ENCODE data around the gene HCCS. TPM values are rescaled to one million over a fixed set of nuclear protein-coding genes. Genes with fewer than 3 reads are reported as not detected.
"Not testable (repeated sequence)": the region's sequence is repeated elsewhere in the genome, so short reads cannot be mapped to it uniquely, and the experiment has no call there.

Gene HCCS
- total RNA-seq, 1 experiment from 2014 or later, result 32.5 TPM

- no peak for DNase-seq (ENCODE audit: low read depth, low spot score)
- in situ Hi-C loops (cut with HindIII; ENCODE audit: low pct_unique_long_range_greater_than_20kb, low sequenced_read_pairs), result no loop called here
Measured at GRCh38 chrX:11111947-11112346, 815 bp downstream of the HCCS start.

GRCh38 chrX:11113731-11114130, 2.6 kb downstream of the HCCS start:
- DNase-seq (ENCODE audit: low read depth, low spot score), result no peak
- in situ Hi-C loops (cut with HindIII; ENCODE audit: low pct_unique_long_range_greater_than_20kb, low sequenced_read_pairs), result no loop called here

GRCh38 chrX:11117745-11118144, 6.6 kb downstream of the HCCS start:
- in situ Hi-C loops (cut with HindIII; ENCODE audit: low pct_unique_long_range_greater_than_20kb, low sequenced_read_pairs), result no loop called here
- DNase-seq (ENCODE audit: low read depth, low spot score), result no peak

- DNase-seq (ENCODE audit: low read depth, low spot score), result no peak
- in situ Hi-C loops (cut with HindIII; ENCODE audit: low pct_unique_long_range_greater_than_20kb, low sequenced_read_pairs), result no loop called here
Measured at GRCh38 chrX:11119313-11119943, 8.3 kb downstream of the HCCS start.

- DNase-seq (ENCODE audit: low read depth, low spot score); in situ Hi-C loops (cut with HindIII; ENCODE audit: low pct_unique_long_range_greater_than_20kb, low sequenced_read_pairs): not testable (repeated sequence)
Measured at GRCh38 chrX:11123087-11123486, 12.0 kb downstream of the HCCS start.

GRCh38 chrX:11124112-11124511, 13.0 kb downstream of the HCCS start:
- in situ Hi-C loops (cut with HindIII; ENCODE audit: low pct_unique_long_range_greater_than_20kb, low sequenced_read_pairs), result no loop called here
- DNase-seq (ENCODE audit: low read depth, low spot score), result no peak

GRCh38 chrX:11125060-11125459, 13.9 kb downstream of the HCCS start:
- DNase-seq (ENCODE audit: low read depth, low spot score), result no peak
- in situ Hi-C loops (cut with HindIII; ENCODE audit: low pct_unique_long_range_greater_than_20kb, low sequenced_read_pairs), result no loop called here

- in situ Hi-C loops (cut with HindIII; ENCODE audit: low pct_unique_long_range_greater_than_20kb, low sequenced_read_pairs), result no loop called here
- DNase-seq (ENCODE audit: low read depth, low spot score), result no peak
Measured at GRCh38 chrX:11129534-11130105, 18.5 kb downstream of the HCCS start.

GRCh38 chrX:11130136-11130535, 19.0 kb downstream of the HCCS start:
- in situ Hi-C loops (cut with HindIII; ENCODE audit: low pct_unique_long_range_greater_than_20kb, low sequenced_read_pairs), result no loop called here

GRCh38 chrX:11131146-11131545, 20.0 kb downstream of the HCCS start:
- DNase-seq (ENCODE audit: low read depth, low spot score), result no peak
- in situ Hi-C loops (cut with HindIII; ENCODE audit: low pct_unique_long_range_greater_than_20kb, low sequenced_read_pairs), result no loop called here

More at GRCh38 chrX:11130136-11130535, 19.0 kb downstream of the HCCS start:
- DNase-seq (ENCODE audit: low read depth, low spot score), result no peak

GRCh38 chrX:11135564-11136185, 24.5 kb downstream of the HCCS start:
- no peak for DNase-seq (ENCODE audit: low read depth, low spot score)
- in situ Hi-C loops (cut with HindIII; ENCODE audit: low pct_unique_long_range_greater_than_20kb, low sequenced_read_pairs), result no loop called here

GRCh38 chrX:11137543-11138139, 26.5 kb downstream of the HCCS start:
- in situ Hi-C loops (cut with HindIII; ENCODE audit: low pct_unique_long_range_greater_than_20kb, low sequenced_read_pairs), result no loop called here

GRCh38 chrX:11138498-11139390, 27.6 kb downstream of the HCCS start:
- in situ Hi-C loops (cut with HindIII; ENCODE audit: low pct_unique_long_range_greater_than_20kb, low sequenced_read_pairs), result no loop called here
- DNase-seq (ENCODE audit: low read depth, low spot score), result no peak

More at GRCh38 chrX:11137543-11138139, 26.5 kb downstream of the HCCS start:
- peak; percentile 41 for DNase-seq (ENCODE audit: low read depth, low spot score)

- in situ Hi-C loops (cut with HindIII; ENCODE audit: low pct_unique_long_range_greater_than_20kb, low sequenced_read_pairs), result no loop called here
- peak; percentile 87 for DNase-seq (ENCODE audit: low read depth, low spot score)
Measured at GRCh38 chrX:11143931-11144678, 33.0 kb downstream of the HCCS start.

- in situ Hi-C loops (cut with HindIII; ENCODE audit: low pct_unique_long_range_greater_than_20kb, low sequenced_read_pairs), result no loop called here
Measured at GRCh38 chrX:11146411-11146810, 35.3 kb downstream of the HCCS start.

GRCh38 chrX:11148401-11148800, 37.3 kb downstream of the HCCS start:
- in situ Hi-C loops (cut with HindIII; ENCODE audit: low pct_unique_long_range_greater_than_20kb, low sequenced_read_pairs), result no loop called here
- no peak for DNase-seq (ENCODE audit: low read depth, low spot score)

More at GRCh38 chrX:11146411-11146810, 35.3 kb downstream of the HCCS start:
- no peak for DNase-seq (ENCODE audit: low read depth, low spot score)
